Measurements from ENCODE around the gene P2RY12. TPM values are rescaled to one million over a fixed set of nuclear protein-coding genes. Genes with fewer than 3 reads are reported as not detected.

Gene P2RY12
- total and polyA plus RNA-seq, 7 donors = 0.13 to 1.1 (median 0.36) TPM; not detected in 1

DNA sequence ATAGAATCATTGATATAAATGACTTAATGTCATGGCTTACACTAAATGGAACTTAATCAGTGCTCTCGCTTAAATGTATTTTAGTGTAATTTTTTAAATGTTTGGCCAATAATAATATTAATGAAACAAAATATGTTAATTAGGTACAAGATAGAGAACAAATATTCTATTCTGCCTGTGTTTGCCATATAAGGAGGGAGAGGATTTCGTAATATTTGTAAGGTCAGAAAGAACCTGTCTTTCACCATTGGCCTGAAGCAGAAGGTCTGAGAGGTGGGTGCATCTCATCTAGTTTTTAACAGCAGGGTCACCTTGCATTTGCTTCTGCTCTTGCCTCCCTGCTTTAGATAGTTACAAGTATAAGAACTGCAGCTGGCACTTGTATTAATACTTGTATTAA is 70.4 kb downstream of the P2RY12 start:
- TF ChIP-seq CTCF (IDR thresholded peaks at IDR 0.05) = no peak
- Histone ChIP-seq H3K36me3 (ENCODE audit: insufficient read depth in 1 of 2, low read depth in 1 of 2) (no peaks in the 10 kb centered on the region), H3K4me1 (no peaks in the 10 kb centered on the region), H3K27me3 (ENCODE audit: insufficient read depth in 3 of 3, low read length in 2 of 3) (no peaks in the 10 kb centered on the region), H3K9me3 (no peaks in the 10 kb centered on the region), H3K27ac (no peak overlapping the region), H3K4me3 (no peak overlapping the region)
- intact Hi-C loops (cut with DNase I) = no loop called here
- 73 to 89% (median 79%) methylated on average over 2 of the region's 2 CpGs for WGBS, 3 donors
- no peak for DNase-seq
- ATAC-seq = no peak

GRCh38 chr3:151312972-151313371 is 71.6 kb downstream of the P2RY12 start:
- H3K4me3 ChIP-seq = no peak overlapping the region
- no peak for DNase-seq
- 89 to 95% (median 93%) methylated on average over 3 of the region's 3 CpGs for WGBS, 3 donors
- no peaks in the 10 kb centered on the region for H3K9me3 ChIP-seq
- no peaks in the 10 kb centered on the region for H3K27me3 ChIP-seq (ENCODE audit: insufficient read depth in 3 of 3, low read length in 2 of 3)
- no peaks in the 10 kb centered on the region for H3K4me1 ChIP-seq
- intact Hi-C loops (cut with DNase I) = no loop called here
- H3K36me3 ChIP-seq (ENCODE audit: insufficient read depth in 1 of 2, low read depth in 1 of 2) = no peaks in the 10 kb centered on the region
- no peak for TF ChIP-seq CTCF (IDR thresholded peaks at IDR 0.05)
- ATAC-seq = no peak
- H3K27ac ChIP-seq = no peak overlapping the region

DNA sequence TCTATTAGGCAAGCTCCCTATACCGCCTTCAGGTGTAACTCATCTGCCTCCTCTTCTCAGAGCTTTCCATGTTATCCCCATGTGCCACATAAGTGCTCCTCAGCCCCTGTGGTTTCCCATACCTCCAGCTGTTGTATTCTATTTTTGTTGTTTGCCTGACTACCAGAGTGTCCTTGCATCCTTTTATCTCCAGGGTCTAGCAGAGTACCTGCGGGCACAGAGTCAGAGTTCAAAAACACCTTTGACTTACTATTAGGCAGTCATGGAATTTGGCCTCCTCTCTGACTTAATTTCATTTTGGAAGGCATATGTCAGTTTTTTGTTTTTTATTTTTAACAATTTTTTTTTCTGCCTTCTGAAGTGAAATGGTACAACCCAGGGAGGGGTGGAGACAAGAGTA is 75.0 kb downstream of the P2RY12 start:
- no peaks in the 10 kb centered on the region for H3K9me3 ChIP-seq
- H3K27ac ChIP-seq = no peak overlapping the region
- DNase-seq (no peak), ATAC-seq (no peak)
- no peaks in the 10 kb centered on the region for H3K36me3 ChIP-seq (ENCODE audit: insufficient read depth in 1 of 2, low read depth in 1 of 2)
- H3K4me1 ChIP-seq = no peaks in the 10 kb centered on the region
- no peak for TF ChIP-seq CTCF (IDR thresholded peaks at IDR 0.05)
- H3K4me3 ChIP-seq = no peak overlapping the region
- no peaks in the 10 kb centered on the region for H3K27me3 ChIP-seq (ENCODE audit: insufficient read depth in 3 of 3, low read length in 2 of 3)
- intact Hi-C loops (cut with DNase I) = no loop called here
- WGBS, 3 donors = 94 to 98% (median 98%) methylated on average over 2 of the region's 2 CpGs

- Histone ChIP-seq H3K36me3 (ENCODE audit: insufficient read depth in 1 of 2, low read depth in 1 of 2) (no peaks in the 10 kb centered on the region), H3K27me3 (ENCODE audit: insufficient read depth in 3 of 3, low read length in 2 of 3) (peaks cover 0 to 7% (median 0%) of the 10 kb centered on the region in 3 donors), H3K27ac (no peak overlapping the region), H3K4me1 (no peaks in the 10 kb centered on the region), H3K9me3 (no peaks in the 10 kb centered on the region), H3K4me3 (no peak overlapping the region)
- no peak for DNase-seq
- 81 to 85% (median 84%) methylated on average over 1 of the region's 1 CpG for WGBS, 3 donors
- TF ChIP-seq CTCF (IDR thresholded peaks at IDR 0.05) = no peak
- intact Hi-C loops (cut with DNase I) = no loop called here
- no peak for ATAC-seq
Observed at GRCh38 chr3:151307583-151308488, 76.7 kb downstream of the P2RY12 start.
